ENCODE data around the gene TBCEL. TPM values are rescaled to one million over a fixed set of nuclear protein-coding genes. Genes with fewer than 3 reads are reported as not detected.

The TBCEL gene, protein sequence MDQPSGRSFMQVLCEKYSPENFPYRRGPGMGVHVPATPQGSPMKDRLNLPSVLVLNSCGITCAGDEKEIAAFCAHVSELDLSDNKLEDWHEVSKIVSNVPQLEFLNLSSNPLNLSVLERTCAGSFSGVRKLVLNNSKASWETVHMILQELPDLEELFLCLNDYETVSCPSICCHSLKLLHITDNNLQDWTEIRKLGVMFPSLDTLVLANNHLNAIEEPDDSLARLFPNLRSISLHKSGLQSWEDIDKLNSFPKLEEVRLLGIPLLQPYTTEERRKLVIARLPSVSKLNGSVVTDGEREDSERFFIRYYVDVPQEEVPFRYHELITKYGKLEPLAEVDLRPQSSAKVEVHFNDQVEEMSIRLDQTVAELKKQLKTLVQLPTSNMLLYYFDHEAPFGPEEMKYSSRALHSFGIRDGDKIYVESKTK
- 14.8 and 19.4 TPM in 2 replicates for total RNA-seq

DNA sequence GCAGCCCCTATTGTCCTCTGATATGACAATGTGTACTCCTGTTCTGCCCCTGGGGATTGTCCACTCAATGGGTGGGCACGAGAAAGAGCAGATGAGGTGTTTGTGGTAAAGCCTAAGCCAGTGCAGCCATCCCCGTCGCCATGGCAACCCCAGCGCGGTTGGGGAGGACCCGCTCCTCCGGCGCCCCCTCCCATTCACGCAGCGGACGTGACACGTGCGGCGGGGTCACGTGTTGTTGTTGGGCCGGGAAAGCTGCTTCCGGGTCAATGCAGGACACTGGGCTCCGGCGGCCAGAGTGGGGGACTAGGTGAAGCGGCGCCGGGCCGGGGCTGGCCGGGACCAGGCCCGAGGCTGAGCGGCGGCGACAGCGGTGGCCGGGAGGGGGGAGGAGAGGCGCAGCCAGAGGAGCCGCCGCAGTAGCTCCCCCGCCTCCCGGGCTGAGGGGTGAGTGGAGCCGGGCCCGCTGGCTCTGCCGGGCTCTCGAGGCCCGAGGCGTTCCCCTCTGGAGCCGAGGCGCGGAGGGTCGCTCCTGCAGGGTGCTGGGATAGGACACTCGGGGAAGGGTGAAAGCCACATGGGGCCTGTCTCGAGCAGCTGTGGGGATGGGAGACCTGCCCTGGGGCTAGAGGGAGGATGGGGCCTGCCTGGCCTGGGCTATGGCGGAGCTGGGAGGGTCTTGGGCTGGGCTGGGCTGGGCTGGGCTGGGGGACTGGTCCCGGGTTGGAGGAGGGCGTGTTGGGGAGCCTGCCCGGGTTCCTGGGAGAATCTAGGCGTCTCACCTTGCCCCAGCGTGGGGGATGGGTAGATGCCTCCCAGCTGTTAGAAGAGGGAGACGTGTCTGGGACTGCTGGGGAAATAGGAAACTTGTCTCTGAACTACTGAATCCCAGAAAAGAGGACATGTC, at the start of gene TBCEL:
Gene TBCEL, plus strand, starts transcription at position 255 of the 904 bp plus-strand sequence. CDS start 21,589 bp downstream, outside the sequence.

DNA sequence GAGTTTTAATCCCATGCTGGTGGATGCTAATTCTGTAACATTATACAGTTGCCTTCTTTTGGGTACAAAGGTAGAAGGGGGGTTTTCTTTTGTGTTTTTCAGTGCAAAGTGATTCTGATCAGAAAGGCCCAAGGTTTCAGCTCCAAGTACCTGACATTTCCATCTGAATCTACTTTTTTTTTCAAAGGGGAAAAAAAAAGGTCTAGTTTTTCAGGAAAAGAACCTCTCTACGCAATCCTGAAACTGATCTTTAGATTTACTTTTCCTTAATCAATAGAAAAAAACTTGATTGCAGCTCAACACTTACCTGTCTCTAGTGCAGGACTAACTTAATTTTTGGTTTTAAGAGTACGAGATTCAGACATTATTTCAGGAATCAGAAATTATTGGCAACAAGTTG, 77.0 kb downstream of the TBCEL start, which contains the start of gene TECTA:
Gene TECTA, plus strand, starts transcription at position 301 of the 400 bp plus-strand sequence. CDS start 1,423 bp downstream, outside the sequence.

Other genes starting within 250 kb of the TBCEL start
- gene TECTA, start 77.1 kb downstream of the TBCEL start, total RNA-seq: 0.47 and 1.0 TPM in 2 replicates